IMR-90 (cell line): Measurements from ENCODE around the gene PROK2. TPM values are rescaled to one million over a fixed set of nuclear protein-coding genes. Genes with fewer than 3 reads are reported as not detected.

Experiments used
- ATAC-seq: fragments of 200-7000 bp; cut with Tn5 transposase; 2 replicates; pipeline ENCODE4 v1.9.1; 2020; ENCODE audit warnings: low read depth, mild to moderate bottlenecking, moderate library complexity
- BruUV-seq: library from RNA; stranded (reverse); fragments of 400-500 nt; replicated peaks from 2 replicates; lab custom pipeline; 2021; lab: Mats Ljungman, UMichigan
- CTCF ChIA-PET: fragments of 300-600 bp; formaldehyde crosslinking; extraction: SDS; loops from one replicate; lab custom pipeline; 2021; ENCODE audit warnings: antibody characterized with exemption; lab: Yijun Ruan, JAX
- POLR2A ChIA-PET: fragments of 300-600 bp; sonication (Branson Sonifier 250); formaldehyde crosslinking; loops from one replicate; lab custom pipeline; 2022; ENCODE audit warnings: antibody characterized with exemption; ENCODE audit not compliant: unreplicated experiment; lab: Charles Lee
- DNase-seq: peaks from one replicate; pipeline ENCODE4 v3.0.0; 2013
- H2AFZ ChIP-seq: replicated peaks from 2 replicates; pipeline ENCODE3; 2013; ENCODE audit warnings: low read length, mild to moderate bottlenecking; ENCODE audit not compliant: poor library complexity
- H2AK5ac ChIP-seq: 2 replicates; pipeline ENCODE4 v1.6.1; 2013; ENCODE audit warnings: low read depth, low read length, inconsistent platforms
- H2AK9ac ChIP-seq: replicated peaks from 2 replicates; pipeline ENCODE3; 2013; ENCODE audit warnings: mild to moderate bottlenecking, low read depth, low read length, moderate library complexity; ENCODE audit not compliant: poor library complexity
- H2BK120ac ChIP-seq: 2 replicates; pipeline ENCODE4 v1.6.1; 2013; ENCODE audit warnings: low read depth, low read length, inconsistent platforms
- H2BK15ac ChIP-seq: 3 replicates; pipeline ENCODE4 v1.6.1; 2013; ENCODE audit warnings: low read depth, low read length, inconsistent platforms
- H2BK20ac ChIP-seq: 2 replicates; pipeline ENCODE4 v1.6.1; 2013; ENCODE audit warnings: low read depth, mild to moderate bottlenecking, inconsistent platforms, low read length, moderate library complexity
- H2BK5ac ChIP-seq: 2 replicates; pipeline ENCODE4 v1.6.1; 2013; ENCODE audit warnings: mild to moderate bottlenecking, low read depth, low read length, inconsistent platforms; ENCODE audit not compliant: poor library complexity, severe bottlenecking
- H3K14ac ChIP-seq: replicated peaks from 2 replicates; pipeline ENCODE4 v1.6.1; 2013; ENCODE audit warnings: low read depth, low read length, inconsistent platforms
- H3K18ac ChIP-seq: 2 replicates; pipeline ENCODE4 v1.6.1; 2013; ENCODE audit warnings: low read depth, low read length, control low read depth
- H3K23ac ChIP-seq: 2 replicates; pipeline ENCODE4 v1.6.1; 2013; ENCODE audit warnings: low read depth, low read length, inconsistent platforms
- H3K27ac ChIP-seq: 2 replicates; pipeline ENCODE4 v1.5.1; 2013; ENCODE audit warnings: mild to moderate bottlenecking, control low read depth, low read length; ENCODE audit not compliant: insufficient read depth
- H3K27me3 ChIP-seq: 2 replicates; pipeline ENCODE4 v1.6.1; 2013; ENCODE audit warnings: low read length; ENCODE audit not compliant: control insufficient read depth, insufficient read depth
- H3K36me3 ChIP-seq: 2 replicates; pipeline ENCODE4 v1.6.1; 2013; ENCODE audit warnings: low read length, mixed read lengths; ENCODE audit not compliant: control insufficient read depth, insufficient read depth
- H3K4ac ChIP-seq: 2 replicates; pipeline ENCODE4 v1.6.1; 2013; ENCODE audit warnings: low read depth, low read length, inconsistent platforms
- H3K4me1 ChIP-seq: 2 replicates; pipeline ENCODE4 v1.6.1; 2013; ENCODE audit warnings: low read length, mixed read lengths; ENCODE audit not compliant: control insufficient read depth, insufficient read depth
- H3K4me2 ChIP-seq: 2 replicates; pipeline ENCODE4 v1.6.1; 2013; ENCODE audit warnings: low read depth, mild to moderate bottlenecking, control low read depth, low read length, moderate library complexity
- H3K4me3 ChIP-seq: 2 replicates; pipeline ENCODE4 v1.5.1; 2013; ENCODE audit warnings: low read depth, mild to moderate bottlenecking, control low read depth, low read length, moderate library complexity; ENCODE audit not compliant: insufficient read depth
- H3K56ac ChIP-seq: 2 replicates; pipeline ENCODE4 v1.6.1; 2013; ENCODE audit warnings: low read length, inconsistent platforms; ENCODE audit not compliant: insufficient read depth; ENCODE audit errors: extremely low read depth
- H3K79me1 ChIP-seq, 2 experiments: 2 replicates each; pipeline ENCODE4 v1.6.1; 2013; ENCODE audit warnings: low read length in 2 of 2, inconsistent platforms in 1 of 2, low read depth in 1 of 2
- H3K9ac ChIP-seq: 2 replicates; pipeline ENCODE4 v1.6.1; 2013; ENCODE audit warnings: low read depth, low read length, control low read depth
- H3K9me1 ChIP-seq: 2 replicates; pipeline ENCODE4 v1.6.1; 2013; ENCODE audit warnings: low read length, inconsistent platforms; ENCODE audit not compliant: insufficient read depth
- H3K9me3 ChIP-seq: 2 replicates; pipeline ENCODE4 v1.6.1; 2013; ENCODE audit warnings: low read length; ENCODE audit not compliant: control insufficient read depth, insufficient read depth
- H4K20me1 ChIP-seq: 2 replicates; pipeline ENCODE4 v1.6.1; 2013; ENCODE audit warnings: low read length, inconsistent platforms; ENCODE audit not compliant: insufficient read depth
- H4K5ac ChIP-seq: 2 replicates; pipeline ENCODE4 v1.6.1; 2013; ENCODE audit warnings: mild to moderate bottlenecking, low read depth, low read length, control low read depth
- H4K8ac ChIP-seq, 2 experiments: 2 replicates each; pipeline ENCODE4 v1.6.1; 2013; ENCODE audit warnings: low read depth in 2 of 2, low read length in 2 of 2, control low read depth in 1 of 2, inconsistent platforms in 1 of 2
- H4K91ac ChIP-seq: 2 replicates; pipeline ENCODE4 v1.6.1; 2013; ENCODE audit warnings: low read depth, low read length, inconsistent platforms; ENCODE audit not compliant: insufficient read depth
- BHLHE40 ChIP-seq: fragments of 150-350 bp; IDR thresholded peaks from 2 replicates; pipeline ENCODE4 v1.6.1; 2016; ENCODE audit warnings: mild to moderate bottlenecking, low read depth, low read length
- CEBPB ChIP-seq: IDR thresholded peaks from 2 replicates; pipeline ENCODE4 v1.6.1; 2012; ENCODE audit warnings: low read depth, low read length, improper control_type of control experiment
- CHD1 ChIP-seq: IDR thresholded peaks from 2 replicates; pipeline ENCODE4 v1.6.1; 2012; ENCODE audit warnings: low read depth, low read length, improper control_type of control experiment
- CTCF ChIP-seq: conservative IDR thresholded peaks from 2 replicates; pipeline ENCODE4 v1.5.1; 2012; ENCODE audit warnings: mild to moderate bottlenecking, low read depth, low read length, improper control_type of control experiment
- FOS ChIP-seq: fragments of 150-350 bp; IDR thresholded peaks from 2 replicates; pipeline ENCODE4 v1.6.1; 2016; ENCODE audit warnings: low read depth, low read length
- MAFK ChIP-seq: IDR thresholded peaks from 2 replicates; pipeline ENCODE4 v1.6.1; 2012; ENCODE audit warnings: low read depth, low read length, improper control_type of control experiment
- MAZ ChIP-seq: IDR thresholded peaks from 2 replicates; pipeline ENCODE4 v1.6.1; 2012; ENCODE audit warnings: low read depth, mild to moderate bottlenecking, low read length, improper control_type of control experiment, moderate library complexity, borderline replicate concordance
- MXI1 ChIP-seq: IDR thresholded peaks from 2 replicates; pipeline ENCODE4 v1.6.1; 2012; ENCODE audit warnings: low read depth, mild to moderate bottlenecking, low read length, moderate library complexity, borderline replicate concordance
- NFE2L2 ChIP-seq: fragments of 150-350 bp; IDR thresholded peaks from 2 replicates; pipeline ENCODE4 v1.6.1; 2016; ENCODE audit warnings: low read depth, mild to moderate bottlenecking, low read length
- POLR2A ChIP-seq: IDR thresholded peaks from 2 replicates; pipeline ENCODE4 v1.6.1; 2012; ENCODE audit warnings: mild to moderate bottlenecking, low read depth, low read length
- RAD21 ChIP-seq: IDR thresholded peaks from 2 replicates; pipeline ENCODE4 v1.6.1; 2012; ENCODE audit warnings: low read length, improper control_type of control experiment
- RCOR1 ChIP-seq: IDR thresholded peaks from 2 replicates; pipeline ENCODE4 v1.6.1; 2012; ENCODE audit warnings: mild to moderate bottlenecking, low read length, improper control_type of control experiment; ENCODE audit not compliant: insufficient replicate concordance
- RFX5 ChIP-seq: IDR thresholded peaks from 2 replicates; pipeline ENCODE4 v1.8.0; 2012; ENCODE audit warnings: low read depth, mild to moderate bottlenecking, low read length, moderate library complexity
- SMC3 ChIP-seq: fragments of 150-350 bp; IDR thresholded peaks from 2 replicates; pipeline ENCODE4 v1.6.1; 2016; ENCODE audit warnings: low read depth, mild to moderate bottlenecking, antibody characterized with exemption, low read length, moderate library complexity
- USF2 ChIP-seq: fragments of 150-350 bp; IDR thresholded peaks from 2 replicates; pipeline ENCODE4 v1.6.1; 2017; ENCODE audit warnings: mild to moderate bottlenecking, antibody characterized with exemption, low read length, low read depth
- WGBS, 2 experiments: methylation state at CpG; one replicate each; pipeline versions ENCODE4 v1.1.5 to v1.1.7; 2013; ENCODE audit warnings: missing lambda C conversion rate in 2 of 2; ENCODE audit not compliant: insufficient read length in 1 of 2; ENCODE audit errors: extremely low coverage in 2 of 2; 5-methylcytosine and 5-hydroxymethylcytosine counted together
- dilution Hi-C: fragments of 300-500 bp; cut with HindIII; formaldehyde crosslinking; loops from one replicate; pipeline ENCODE4 v1.14.3; 2018; ENCODE audit warnings: low sequenced_read_pairs; ENCODE audit not compliant: unreplicated experiment
- in situ Hi-C: fragments of 300-500 bp; cut with MboI; formaldehyde crosslinking; loops from 3 replicates; pipeline ENCODE4 v1.14.3; 2019; ENCODE audit warnings: low sequenced_read_pairs, inconsistent platforms, mixed read lengths
- intact Hi-C: fragments of 100-400 bp; cut with micrococcal nuclease; formaldehyde crosslinking; loops from 2 replicates; pipeline ENCODE4 v1.10.0; 2022
- polyA plus RNA-seq, 3 experiments: library from polyadenylated mRNA; depleted of rRNA; stranded (reverse); fragments of >200 nt; gene quantifications; 2 replicates each; pipeline ENCODE4 v1.2.3, GENCODE V29; 2012; ENCODE audit warnings: low replicate concordance in 1 of 3
- total RNA-seq: library from RNA; depleted of rRNA; stranded (reverse); fragments of >200 nt; gene quantifications from 2 replicates; pipeline ENCODE4 v1.2.3, GENCODE V29; 2012
- TF ChIP-seq, protein P1 (sequence below): fragments of 150-350 bp; IDR thresholded peaks from 2 replicates; pipeline ENCODE4 v1.6.1; 2016; ENCODE audit warnings: low read depth, mild to moderate bottlenecking, low read length, moderate library complexity, borderline replicate concordance

Gene PROK2
- total and polyA plus RNA-seq, 2 of the 4 experiments (the other 2 are of a cell fraction), result not detected

GRCh38 chr3:71816767-71817156, 31.8 kb upstream of the PROK2 start:
- H3K4me2 ChIP-seq, result no peak overlapping the region
- no peaks in the 10 kb centered on the region for H4K20me1 ChIP-seq
- no peaks in the 10 kb centered on the region for H3K4me1 ChIP-seq
- ATAC-seq (no peak), DNase-seq (no peak)
- H2AK5ac ChIP-seq, result no peak overlapping the region
- no peak overlapping the region for H4K5ac ChIP-seq
- no peak overlapping the region for H3K56ac ChIP-seq
- H4K91ac ChIP-seq, result no peak overlapping the region
- no peak overlapping the region for H2BK20ac ChIP-seq
- H3K14ac ChIP-seq, result no peak overlapping the region
- intact Hi-C loops (no loop called here), dilution Hi-C loops (no loop called here), in situ Hi-C loops (no loop called here)
- no TSS peak for BruUV-seq
- no peak overlapping the region for H2BK5ac ChIP-seq
- H3K27ac ChIP-seq, result no peak overlapping the region
- H2BK120ac ChIP-seq, result no peak overlapping the region
- no peak overlapping the region for H3K18ac ChIP-seq
- no peak overlapping the region for H3K9ac ChIP-seq
- no peak overlapping the region for H2AK9ac ChIP-seq
- H4K8ac ChIP-seq, result no peak overlapping the region
- H3K4ac ChIP-seq, result no peak overlapping the region
- no peak overlapping the region for H2BK15ac ChIP-seq
- H3K9me1 ChIP-seq, result no peaks in the 10 kb centered on the region
- CTCF ChIA-PET, result no interaction called here
- H3K9me3 ChIP-seq, result no peaks in the 10 kb centered on the region
- WGBS, 2 experiments, result no CpG with 5 or more reads among the region's 4 CpGs
- TF ChIP-seq CEBPB, result no peak
- no peak for TF ChIP-seq RFX5
- TF ChIP-seq CTCF, result no peak
- TF ChIP-seq, protein P1, sequence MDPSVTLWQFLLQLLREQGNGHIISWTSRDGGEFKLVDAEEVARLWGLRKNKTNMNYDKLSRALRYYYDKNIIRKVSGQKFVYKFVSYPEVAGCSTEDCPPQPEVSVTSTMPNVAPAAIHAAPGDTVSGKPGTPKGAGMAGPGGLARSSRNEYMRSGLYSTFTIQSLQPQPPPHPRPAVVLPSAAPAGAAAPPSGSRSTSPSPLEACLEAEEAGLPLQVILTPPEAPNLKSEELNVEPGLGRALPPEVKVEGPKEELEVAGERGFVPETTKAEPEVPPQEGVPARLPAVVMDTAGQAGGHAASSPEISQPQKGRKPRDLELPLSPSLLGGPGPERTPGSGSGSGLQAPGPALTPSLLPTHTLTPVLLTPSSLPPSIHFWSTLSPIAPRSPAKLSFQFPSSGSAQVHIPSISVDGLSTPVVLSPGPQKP, result no peak
- TF ChIP-seq BHLHE40, result no peak
- TF ChIP-seq NFE2L2, result no peak
- no peak for TF ChIP-seq USF2
- TF ChIP-seq MXI1, result no peak
- TF ChIP-seq CHD1, result no peak
- no peak for TF ChIP-seq RCOR1
- no peak for TF ChIP-seq POLR2A
- no peak for TF ChIP-seq RAD21
- no peak for TF ChIP-seq MAZ
- no peak for TF ChIP-seq FOS
- no peak for TF ChIP-seq SMC3
- TF ChIP-seq MAFK, result no peak
- H3K23ac ChIP-seq, result no peak overlapping the region
- H3K27me3 ChIP-seq, result peaks cover 3% of the 10 kb centered on the region; the same call in 1 of the 2 replicates
- no peaks in the 10 kb centered on the region for H3K79me1 ChIP-seq
- no peak overlapping the region for H2AFZ ChIP-seq
- H3K4me3 ChIP-seq, result no peak overlapping the region
- no peaks in the 10 kb centered on the region for H3K36me3 ChIP-seq
- POLR2A ChIA-PET, result no interaction called here
